Astrocyte of the spinal cord (primary cell): ENCODE measurements around the gene PRDM16.
"Not testable (repeated sequence)": the region's sequence is repeated elsewhere in the genome, so short reads cannot be mapped to it uniquely, and the experiment has no call there.

Source experiments
- DNase-seq: peaks from one replicate; pipeline ENCODE4 v3.0.0; 2011; ENCODE audit warnings: low read depth, low spot score
- H3K4me3 ChIP-seq: 2 replicates; pipeline ENCODE4 v1.5.1; 2011; ENCODE audit warnings: low read depth, mild to moderate bottlenecking, low read length, moderate library complexity
- CTCF ChIP-seq: IDR thresholded peaks from 2 replicates; pipeline ENCODE4 v1.5.1; 2012; ENCODE audit warnings: low read depth, mild to moderate bottlenecking, low read length, inconsistent platforms
- in situ Hi-C: cut with HindIII; loops from 2 replicates; pipeline ENCODE4 v1.10.0; 2017; ENCODE audit warnings: low sequenced_read_pairs

PRDM16 gene

DNA sequence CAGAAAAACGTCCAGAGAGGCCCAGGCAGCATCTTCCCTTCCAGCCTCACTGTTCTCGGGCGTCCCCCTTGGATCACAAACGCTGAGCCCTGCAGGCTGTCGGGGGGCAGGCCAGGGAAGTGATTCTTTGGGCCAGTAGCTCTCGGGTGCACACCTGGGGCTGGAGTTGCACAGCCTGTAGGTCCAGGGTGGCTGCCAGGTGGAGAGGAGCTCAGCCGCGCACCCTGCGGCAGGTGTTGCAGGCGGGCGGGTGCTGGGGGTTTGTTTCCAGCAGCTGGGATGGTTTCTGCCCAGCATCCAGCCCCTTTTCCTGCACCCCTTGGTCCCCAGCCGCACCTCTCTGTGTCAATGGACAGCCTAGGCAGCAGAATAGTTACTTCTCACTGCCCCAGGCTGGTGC, 15.7 kb downstream of the PRDM16 start:
- H3K4me3 ChIP-seq, result no peak overlapping the region
- no peak for TF ChIP-seq CTCF
- in situ Hi-C loops, result no loop called here
- DNase-seq, result no peak

DNA sequence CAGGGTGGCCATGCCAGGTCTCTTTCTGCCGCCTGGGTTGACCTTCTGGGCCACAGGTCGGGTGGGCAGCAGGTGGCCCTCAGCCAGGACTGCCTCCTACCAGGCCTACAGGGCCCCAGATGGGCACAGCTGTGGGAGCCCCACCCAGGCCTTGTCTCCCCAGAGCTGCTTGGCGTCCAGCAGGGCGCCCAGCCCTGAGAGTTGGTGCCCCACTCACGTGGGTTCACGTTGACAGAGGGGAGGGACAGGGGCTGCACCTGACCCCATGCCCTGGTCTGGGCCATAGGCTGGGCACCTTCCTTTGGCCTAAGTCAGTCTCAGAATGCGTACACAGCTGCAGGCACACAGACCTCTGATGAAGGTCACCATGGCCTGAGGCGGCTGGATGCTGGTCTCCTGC, 16.7 kb downstream of the PRDM16 start:
- in situ Hi-C loops, result no loop called here
- TF ChIP-seq CTCF, result no peak

GRCh38 chr1:3086272-3086974, 17.4 kb downstream of the PRDM16 start:
- in situ Hi-C loops, result no loop called here
- no peak for TF ChIP-seq CTCF
- H3K4me3 ChIP-seq, result no peak overlapping the region
- DNase-seq, result no peak

More for the DNA sequence above, 16.7 kb downstream of the PRDM16 start:
- no peak for DNase-seq
- H3K4me3 ChIP-seq, result no peak overlapping the region

DNA sequence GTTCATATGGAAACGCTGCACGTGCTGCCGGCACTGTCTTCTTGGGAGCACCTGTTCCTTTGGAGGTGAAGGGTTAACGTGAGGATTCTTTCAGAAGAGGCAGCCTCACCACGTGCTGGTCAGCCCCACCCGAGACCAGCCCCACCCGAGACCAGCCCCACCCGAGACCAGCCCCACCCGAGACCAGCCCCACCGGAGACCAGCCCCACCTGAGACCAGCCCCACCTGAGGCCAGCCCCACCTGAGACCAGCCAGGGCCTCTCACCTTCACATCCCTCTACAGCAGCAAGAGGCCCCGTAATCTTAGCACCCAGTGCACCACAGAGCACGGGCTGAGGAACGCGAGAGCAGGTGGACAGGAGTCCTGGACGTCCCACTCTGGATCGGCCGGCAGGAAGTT, 18.0 kb downstream of the PRDM16 start:
- TF ChIP-seq CTCF, result no peak
- in situ Hi-C loops, result no loop called here
- no peak for DNase-seq

GRCh38 chr1:3087946-3088668, 19.1 kb downstream of the PRDM16 start:
- DNase-seq, in situ Hi-C loops, H3K4me3 ChIP-seq: not testable (repeated sequence)

More for the DNA sequence above, 18.0 kb downstream of the PRDM16 start:
- no peak overlapping the region for H3K4me3 ChIP-seq

DNA sequence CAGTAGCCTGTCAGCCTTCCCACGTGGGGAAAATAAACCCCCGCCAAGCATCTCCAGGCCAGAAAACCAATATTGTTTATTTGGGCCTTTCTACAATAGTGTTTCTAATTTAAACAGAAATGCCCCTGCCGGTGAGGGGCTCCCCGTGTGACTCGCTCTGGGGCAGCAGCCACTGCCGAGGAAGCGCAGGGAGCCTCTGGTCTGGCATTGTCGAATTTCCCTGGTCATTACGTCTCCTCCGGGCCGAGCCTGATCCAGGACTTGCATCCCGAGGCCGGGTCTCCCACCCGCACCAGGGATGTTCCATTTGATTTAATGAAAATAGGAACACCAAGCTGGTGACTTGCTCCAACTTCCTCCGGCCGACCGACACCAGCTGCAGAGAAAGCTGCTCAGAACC, 20.5 kb downstream of the PRDM16 start:
- no peak overlapping the region for H3K4me3 ChIP-seq
- DNase-seq, result no peak
- TF ChIP-seq CTCF, result no peak
- in situ Hi-C loops, result no loop called here

- no peak for DNase-seq
- H3K4me3 ChIP-seq, result no peak overlapping the region
- TF ChIP-seq CTCF, result no peak
- in situ Hi-C loops, result no loop called here
These were observed 22.3 kb downstream of the PRDM16 start for GRCh38 chr1:3091334-3091733.
